Neutrophil (primary cell): ENCODE results near the gene SCLT1.

Experiments
- H3K27ac ChIP-seq: fragments of 200-600 bp; sonication (generic); 2 replicates; pipeline ENCODE4 v1.5.1; 2016; ENCODE audit warnings: mild to moderate bottlenecking, moderate library complexity
- H3K27me3 ChIP-seq: fragments of 200-600 bp; sonication (generic); 2 replicates; pipeline ENCODE4 v1.6.0; 2016; ENCODE audit warnings: mild to moderate bottlenecking
- H3K36me3 ChIP-seq: fragments of 200-600 bp; sonication (generic); 2 replicates; pipeline ENCODE4 v1.5.1; 2017
- H3K4me1 ChIP-seq, 2 experiments: fragments of 200-600 bp in 1 of 2; sonication (generic) in 1 of 2; 1 replicate in 1 of 2; 2 replicates in 1 of 2; pipeline versions ENCODE4 v1.5.1 to v1.6.1; 2013 to 2016; ENCODE audit warnings: low read depth in 1 of 2, low read length in 1 of 2, mild to moderate bottlenecking in 1 of 2, moderate library complexity in 1 of 2; ENCODE audit not compliant: control insufficient read depth in 1 of 2, insufficient read depth in 1 of 2
- H3K4me3 ChIP-seq, 2 experiments: fragments of 200-600 bp in 1 of 2; sonication (generic) in 1 of 2; 1 replicate in 1 of 2; 2 replicates in 1 of 2; pipeline ENCODE4 v1.5.1; 2013 to 2016; ENCODE audit warnings: low read depth in 1 of 2, low read length in 1 of 2, mild to moderate bottlenecking in 1 of 2, moderate library complexity in 1 of 2
- H3K9me3 ChIP-seq: fragments of 200-600 bp; sonication (generic); 2 replicates; pipeline ENCODE4 v1.5.1; 2016
- CTCF ChIP-seq: fragments of 200-600 bp; sonication (generic); IDR thresholded peaks from 2 replicates; pipeline ENCODE4 v1.5.1; 2016; ENCODE audit warnings: antibody characterized with exemption

The SCLT1 gene

GRCh38 chr4:128866269-128866668, 227.1 kb downstream of the SCLT1 start:
- Histone ChIP-seq H3K9me3 (no peaks in the 10 kb centered on the region), H3K4me3 (no peak overlapping the region), H3K27ac (peak overlapping the region; percentile 22), H3K27me3 (no peaks in the 10 kb centered on the region), H3K4me1 (peaks cover 23 to 25% of the 10 kb centered on the region in 2 experiments), H3K36me3 (peaks cover 39% of the 10 kb centered on the region)
- no peak for TF ChIP-seq CTCF

- Histone ChIP-seq H3K4me3 (no peak overlapping the region), H3K27ac (peak overlapping the region; percentile 88), H3K36me3 (peaks cover 27% of the 10 kb centered on the region), H3K9me3 (no peaks in the 10 kb centered on the region), H3K27me3 (no peaks in the 10 kb centered on the region), H3K4me1 (peaks cover 34 to 36% of the 10 kb centered on the region in 2 experiments)
- TF ChIP-seq CTCF: no peak
Observed at GRCh38 chr4:128865132-128865531, 228.2 kb downstream of the SCLT1 start.

- Histone ChIP-seq H3K4me3 (peak overlapping the region; percentile 41 to 50), H3K9me3 (no peaks in the 10 kb centered on the region), H3K36me3 (peaks cover 14% of the 10 kb centered on the region), H3K27ac (peak overlapping the region; percentile 88), H3K27me3 (no peaks in the 10 kb centered on the region), H3K4me1 (peaks cover 41 to 43% of the 10 kb centered on the region in 2 experiments)
- peak; percentile 80 for TF ChIP-seq CTCF
Observed at GRCh38 chr4:128863312-128864075, 229.8 kb downstream of the SCLT1 start.

- H3K4me3 ChIP-seq: peak overlapping the region; percentile 41 to 50
- H3K4me1 ChIP-seq: peaks cover 41 to 43% of the 10 kb centered on the region in 2 experiments
- no peak for TF ChIP-seq CTCF
- no peaks in the 10 kb centered on the region for H3K27me3 ChIP-seq
- peak overlapping the region; percentile 88 for H3K27ac ChIP-seq
- no peaks in the 10 kb centered on the region for H3K9me3 ChIP-seq
- H3K36me3 ChIP-seq: peaks cover 14% of the 10 kb centered on the region
Observed at GRCh38 chr4:128862608-128863311, 230.6 kb downstream of the SCLT1 start.

GRCh38 chr4:128861856-128862518, 231.4 kb downstream of the SCLT1 start:
- Histone ChIP-seq H3K4me1 (peaks cover 41 to 43% of the 10 kb centered on the region in 2 experiments), H3K9me3 (no peaks in the 10 kb centered on the region), H3K27me3 (no peaks in the 10 kb centered on the region), H3K4me3 (peak overlapping the region; percentile 41 to 50), H3K27ac (peak overlapping the region; percentile 88), H3K36me3 (peaks cover 20% of the 10 kb centered on the region)
- TF ChIP-seq CTCF: peak; percentile 33
